Stomach (tissue), 4 donors: ENCODE measurements around the gene KCNIP2.

Source experiments
- CTCF ChIP-seq, 7 experiments: fragments of 450-650 bp in 4 of 7; fragments of 200-600 bp in 3 of 7; sonication (generic) in 3 of 7; IDR thresholded peaks; one replicate each; pipeline ENCODE4 v1.5.1; 2016 to 2019; ENCODE audit warnings: antibody characterized with exemption in 7 of 7, control low read depth in 2 of 7, mild to moderate bottlenecking in 1 of 7
- EP300 ChIP-seq: sonication (generic); formaldehyde crosslinking; IDR thresholded peaks from one replicate; pipeline ENCODE4 v1.6.1; 2017; ENCODE audit warnings: antibody characterized with exemption
- POLR2A ChIP-seq, 4 donors: fragments of 450-650 bp; IDR thresholded peaks; one replicate each; pipeline ENCODE4 v1.6.1; 2016; ENCODE audit warnings: antibody characterized with exemption in 4 of 4, control low read depth in 2 of 4, mild to moderate bottlenecking in 1 of 4, moderate library complexity in 1 of 4
- POLR2AphosphoS5 ChIP-seq, 3 donors: sonication (generic); formaldehyde crosslinking; IDR thresholded peaks; one replicate each; pipeline ENCODE4 v1.6.1; 2016; ENCODE audit warnings: antibody characterized with exemption in 3 of 3

GRCh38 chr10:101803511-101803910, 40.1 kb downstream of the KCNIP2 start:
- TF ChIP-seq CTCF (IDR thresholded peaks at IDR 0.05) (no peak), POLR2A (IDR thresholded peaks at IDR 0.05) (no peak), POLR2AphosphoS5 (IDR thresholded peaks at IDR 0.05) (no peak), EP300 (no peak)
